ENCODE data around the gene DIP2C. TPM values are rescaled to one million over a fixed set of nuclear protein-coding genes. Genes with fewer than 3 reads are reported as not detected.

DIP2C gene
- polyA plus RNA-seq, 1 of the 3 experiments (the other 2 are of a cell fraction), result 8.7 TPM

DNA sequence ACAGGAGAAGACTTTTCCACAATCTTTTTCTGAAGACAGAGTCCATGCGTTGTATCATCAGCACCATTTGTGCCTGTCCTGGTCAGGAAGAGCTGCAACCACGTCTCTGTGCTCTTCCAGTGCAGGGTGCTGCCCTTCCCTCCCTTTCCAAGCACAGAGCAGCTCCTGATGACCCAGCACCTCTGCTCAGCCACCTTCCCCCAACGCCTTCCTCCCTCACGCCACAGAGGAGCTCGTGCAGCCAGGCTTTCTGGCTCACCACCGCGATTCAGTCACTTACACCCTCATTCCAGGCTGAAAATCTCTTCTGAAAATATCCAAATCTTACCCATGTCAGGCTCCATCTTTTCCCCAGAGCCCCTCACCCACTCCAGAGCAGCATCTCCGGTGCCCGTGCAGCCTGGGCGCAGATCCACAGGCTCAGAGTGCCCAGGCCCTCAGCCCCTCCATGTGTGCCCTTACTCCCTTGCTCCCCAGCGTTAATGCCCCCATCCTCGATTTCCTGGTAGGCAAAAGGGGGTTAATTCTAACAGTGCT, 181.5 kb downstream of the DIP2C start:
- peaks cover 35% of the 10 kb centered on the region for H4K20me1 ChIP-seq (ENCODE audit: insufficient read depth)
- ChIA-PET POLR2A (no interaction called here), CTCF (interaction anchor here (0.6 to 1.6 kb wide), 5 partner anchors 9 to 282 kb away, joined by 3 to 8 read pairs (median 3); no protein-coding TSS in a partner anchor)
- peaks cover 0 to 3% of the 10 kb centered on the region in 2 experiments for H3K36me3 ChIP-seq (replicated peaks in 1 of 2; ENCODE audit: control insufficient read depth in 1 of 2, insufficient read depth in 2 of 2, low read length in 1 of 2)
- no peaks in the 10 kb centered on the region for H3F3A ChIP-seq (replicated peaks; ENCODE audit: insufficient read depth)
- H2AFZ ChIP-seq (ENCODE audit: low read depth), result no peak overlapping the region
- peaks cover 0 to 8% of the 10 kb centered on the region in 2 experiments; a peak in 1 of 4 replicates for H3K4me1 ChIP-seq (ENCODE audit: control insufficient read depth in 1 of 2, insufficient read depth in 2 of 2, low read depth in 1 of 2, low read length in 1 of 2)
- no peaks in the 10 kb centered on the region for H3K9me3 ChIP-seq
- H3K79me2 ChIP-seq (ENCODE audit: insufficient read depth), result peaks cover 29% of the 10 kb centered on the region; the same call in 1 of the 2 replicates
- no peak for DNase-seq
- 97% methylated on average over 12 of the region's 12 CpGs for WGBS (ENCODE audit: low lambda C conversion rate)
- H3K4me2 ChIP-seq, result no peak overlapping the region
- TF ChIP-seq, protein P1, sequence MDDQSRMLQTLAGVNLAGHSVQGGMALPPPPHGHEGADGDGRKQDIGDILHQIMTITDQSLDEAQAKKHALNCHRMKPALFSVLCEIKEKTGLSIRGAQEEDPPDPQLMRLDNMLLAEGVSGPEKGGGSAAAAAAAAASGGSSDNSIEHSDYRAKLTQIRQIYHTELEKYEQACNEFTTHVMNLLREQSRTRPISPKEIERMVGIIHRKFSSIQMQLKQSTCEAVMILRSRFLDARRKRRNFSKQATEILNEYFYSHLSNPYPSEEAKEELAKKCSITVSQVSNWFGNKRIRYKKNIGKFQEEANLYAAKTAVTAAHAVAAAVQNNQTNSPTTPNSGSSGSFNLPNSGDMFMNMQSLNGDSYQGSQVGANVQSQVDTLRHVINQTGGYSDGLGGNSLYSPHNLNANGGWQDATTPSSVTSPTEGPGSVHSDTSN (IDR thresholded peaks at IDR 0.05), result no peak
- no peak for TF ChIP-seq NRF1 (IDR thresholded peaks at IDR 0.05; ENCODE audit: low read depth, low read length)
- no peak overlapping the region for H3K9ac ChIP-seq
- no peak overlapping the region for H3K4me3 ChIP-seq (ENCODE audit: low read depth in 2 of 2, low read length in 1 of 2)
- no peaks in the 10 kb centered on the region for H3K27me3 ChIP-seq (ENCODE audit: insufficient read depth)
- no peaks in the 10 kb centered on the region for H3K9me2 ChIP-seq
- no peak overlapping the region for H3K27ac ChIP-seq (ENCODE audit: low read depth in 2 of 2, low read length in 1 of 2)

DNA sequence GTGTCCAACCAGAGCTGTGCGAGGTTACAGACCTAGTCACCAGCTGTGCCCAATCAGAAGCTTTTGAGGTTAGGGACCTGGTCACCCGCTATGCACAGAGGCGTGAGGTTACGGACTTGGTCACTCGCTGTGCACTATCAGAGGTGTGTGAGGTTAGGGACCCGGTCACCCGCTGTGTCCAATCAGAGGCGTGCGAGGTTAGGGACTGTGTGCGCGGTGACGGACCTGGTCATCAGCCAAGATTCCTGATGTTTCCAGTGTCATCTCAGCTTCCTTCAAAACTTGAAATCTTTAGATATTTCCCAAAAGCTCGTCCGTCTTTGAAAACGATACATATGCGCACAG, 182.1 kb downstream of the DIP2C start:
- Histone ChIP-seq H3K79me2 (ENCODE audit: insufficient read depth) (peaks cover 33% of the 10 kb centered on the region), H3K27me3 (ENCODE audit: insufficient read depth) (no peaks in the 10 kb centered on the region), H3K4me2 (no peak overlapping the region), H3K4me3 (ENCODE audit: low read depth in 2 of 2, low read length in 1 of 2) (no peak overlapping the region), H4K20me1 (ENCODE audit: insufficient read depth) (peaks cover 41% of the 10 kb centered on the region), H3K9me3 (no peaks in the 10 kb centered on the region), H3F3A (replicated peaks; ENCODE audit: insufficient read depth) (peaks cover 3% of the 10 kb centered on the region), H3K36me3 (replicated peaks in 1 of 2; ENCODE audit: control insufficient read depth in 1 of 2, insufficient read depth in 2 of 2, low read length in 1 of 2) (peaks cover 2 to 3% of the 10 kb centered on the region in 2 experiments), H3K9me2 (no peaks in the 10 kb centered on the region), H3K4me1 (ENCODE audit: control insufficient read depth in 1 of 2, insufficient read depth in 2 of 2, low read depth in 1 of 2, low read length in 1 of 2) (peaks cover 0 to 8% of the 10 kb centered on the region in 2 experiments; a peak in 1 of 4 replicates), H3K27ac (ENCODE audit: low read depth in 2 of 2, low read length in 1 of 2) (no peak overlapping the region), H2AFZ (ENCODE audit: low read depth) (no peak overlapping the region), H3K9ac (no peak overlapping the region)
- ChIA-PET CTCF (interaction anchor here (0.6 to 1.6 kb wide), 5 partner anchors 8 to 282 kb away, joined by 3 to 8 read pairs (median 3); no protein-coding TSS in a partner anchor), POLR2A (no interaction called here)
- no peak for DNase-seq
- 91% methylated on average over 16 of the region's 16 CpGs for WGBS (ENCODE audit: low lambda C conversion rate)
- TF ChIP-seq TAF1 (IDR thresholded peaks at IDR 0.05; ENCODE audit: borderline replicate concordance, low read depth, low read length) (no peak), TCF12 (IDR thresholded peaks at IDR 0.05) (no peak), RXRA (IDR thresholded peaks at IDR 0.05; ENCODE audit: borderline replicate concordance, low read depth) (no peak), CTCF (IDR thresholded peaks at IDR 0.05) (no peak), NFIC (IDR thresholded peaks at IDR 0.05; ENCODE audit: borderline replicate concordance) (no peak), JUND (IDR thresholded peaks at IDR 0.05) (no peak), SMC3 (IDR thresholded peaks at IDR 0.05; ENCODE audit: low read depth, low read length) (no peak), YY1 (IDR thresholded peaks at IDR 0.05; ENCODE audit: low read depth) (no peak), RAD21 (IDR thresholded peaks at IDR 0.05; ENCODE audit: low read length) (no peak), MXI1 (IDR thresholded peaks at IDR 0.05; ENCODE audit: low read depth, low read length) (no peak), MAX (IDR thresholded peaks at IDR 0.05; ENCODE audit: low read depth) (no peak), FOSL2 (IDR thresholded peaks at IDR 0.05; ENCODE audit: borderline replicate concordance, low read depth) (no peak), RFX5 (IDR thresholded peaks at IDR 0.05; ENCODE audit: low read length) (no peak), USF2 (IDR thresholded peaks at IDR 0.05; ENCODE audit: borderline replicate concordance, low read depth, low read length) (no peak), FOXM1 (IDR thresholded peaks at IDR 0.05; ENCODE audit: low read depth) (no peak)
- TF ChIP-seq, protein P1 (IDR thresholded peaks at IDR 0.05), result no peak
- TF ChIP-seq, protein P2, sequence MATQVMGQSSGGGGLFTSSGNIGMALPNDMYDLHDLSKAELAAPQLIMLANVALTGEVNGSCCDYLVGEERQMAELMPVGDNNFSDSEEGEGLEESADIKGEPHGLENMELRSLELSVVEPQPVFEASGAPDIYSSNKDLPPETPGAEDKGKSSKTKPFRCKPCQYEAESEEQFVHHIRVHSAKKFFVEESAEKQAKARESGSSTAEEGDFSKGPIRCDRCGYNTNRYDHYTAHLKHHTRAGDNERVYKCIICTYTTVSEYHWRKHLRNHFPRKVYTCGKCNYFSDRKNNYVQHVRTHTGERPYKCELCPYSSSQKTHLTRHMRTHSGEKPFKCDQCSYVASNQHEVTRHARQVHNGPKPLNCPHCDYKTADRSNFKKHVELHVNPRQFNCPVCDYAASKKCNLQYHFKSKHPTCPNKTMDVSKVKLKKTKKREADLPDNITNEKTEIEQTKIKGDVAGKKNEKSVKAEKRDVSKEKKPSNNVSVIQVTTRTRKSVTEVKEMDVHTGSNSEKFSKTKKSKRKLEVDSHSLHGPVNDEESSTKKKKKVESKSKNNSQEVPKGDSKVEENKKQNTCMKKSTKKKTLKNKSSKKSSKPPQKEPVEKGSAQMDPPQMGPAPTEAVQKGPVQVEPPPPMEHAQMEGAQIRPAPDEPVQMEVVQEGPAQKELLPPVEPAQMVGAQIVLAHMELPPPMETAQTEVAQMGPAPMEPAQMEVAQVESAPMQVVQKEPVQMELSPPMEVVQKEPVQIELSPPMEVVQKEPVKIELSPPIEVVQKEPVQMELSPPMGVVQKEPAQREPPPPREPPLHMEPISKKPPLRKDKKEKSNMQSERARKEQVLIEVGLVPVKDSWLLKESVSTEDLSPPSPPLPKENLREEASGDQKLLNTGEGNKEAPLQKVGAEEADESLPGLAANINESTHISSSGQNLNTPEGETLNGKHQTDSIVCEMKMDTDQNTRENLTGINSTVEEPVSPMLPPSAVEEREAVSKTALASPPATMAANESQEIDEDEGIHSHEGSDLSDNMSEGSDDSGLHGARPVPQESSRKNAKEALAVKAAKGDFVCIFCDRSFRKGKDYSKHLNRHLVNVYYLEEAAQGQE (IDR thresholded peaks at IDR 0.05; ENCODE audit: low read depth, low read length), result no peak
